Measurements from ENCODE around the gene PRR19. TPM values are rescaled to one million over a fixed set of nuclear protein-coding genes. Genes with fewer than 3 reads are reported as not detected.

PRR19 gene
- total RNA-seq, 2 experiments from 2014 or later: 0.40 to 1.4 TPM

DNA sequence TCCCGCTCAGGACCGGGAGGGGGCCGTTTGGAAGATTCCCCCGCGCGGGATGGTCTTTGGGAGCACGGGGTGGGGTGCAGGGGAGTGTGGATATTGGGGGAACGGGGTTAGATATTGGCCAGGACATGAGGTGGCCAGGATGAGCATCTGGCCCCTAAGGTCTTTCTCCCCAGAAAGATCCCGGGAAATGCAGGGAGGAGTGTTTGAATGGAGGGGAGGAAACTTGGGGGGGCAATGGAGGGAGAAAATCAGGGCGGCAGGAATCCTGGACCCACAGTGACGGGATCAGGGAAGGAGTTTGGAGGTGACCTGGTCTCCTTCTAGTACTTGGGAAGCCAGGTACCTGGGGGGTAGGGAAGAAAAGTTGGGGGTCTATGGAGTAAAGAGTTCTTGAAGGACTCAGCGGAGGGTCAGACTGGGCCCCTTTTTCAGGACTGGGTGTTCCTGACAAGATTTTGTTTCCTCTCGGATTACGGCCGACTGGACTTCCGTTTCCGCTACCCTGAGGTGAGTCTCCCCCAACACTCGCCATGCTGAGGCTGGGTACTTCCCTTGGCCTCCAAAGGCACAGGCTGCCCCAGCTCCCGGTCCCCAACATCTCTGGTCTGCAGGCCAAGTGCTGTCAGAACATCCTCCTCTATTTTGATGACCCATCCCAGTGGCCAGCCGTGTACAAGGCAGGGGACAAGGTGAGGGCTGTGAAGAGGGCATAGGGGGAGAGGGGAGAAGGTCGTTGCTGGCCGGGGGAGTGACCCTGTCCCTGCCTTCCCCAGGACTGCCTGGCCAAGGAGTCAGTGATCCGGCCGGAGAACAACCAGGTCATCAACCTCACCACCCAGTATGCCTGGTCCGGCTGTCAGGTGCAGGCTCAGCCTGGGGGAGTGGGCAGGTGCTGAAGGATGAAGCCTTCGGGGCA lies 12.2 kb downstream of the PRR19 start:
- Histone ChIP-seq H4K20me1 (ENCODE audit: insufficient read depth, low read length) (no peaks in the 10 kb centered on the region), H3K79me2 (ENCODE audit: insufficient read depth, low read depth, low read length) (no peaks in the 10 kb centered on the region), H3K4me1 (ENCODE audit: insufficient read depth, low read length, poor library complexity, severe bottlenecking) (peaks cover 28% of the 10 kb centered on the region), H3K27ac (ENCODE audit: low read depth, low read length, poor library complexity, severe bottlenecking) (no peak overlapping the region), H2AFZ (ENCODE audit: low read length) (no peak overlapping the region), H3K4me2 (ENCODE audit: low read length) (peak overlapping the region; percentile 68), H3K9me2 (ENCODE audit: insufficient read depth, low read length) (no peaks in the 10 kb centered on the region), H3K36me3 (ENCODE audit: insufficient read depth, low read length) (no peaks in the 10 kb centered on the region), H3K4me3 (ENCODE audit: low read depth, low read length, poor library complexity, severe bottlenecking) (peak overlapping the region; percentile 57), H3K9me3 (ENCODE audit: low read length) (no peaks in the 10 kb centered on the region)
- CTCF ChIA-PET (ENCODE audit: unreplicated experiment): no interaction called here
- no peak for DNase-seq (ENCODE audit: low spot score)
- TF ChIP-seq, protein P1, sequence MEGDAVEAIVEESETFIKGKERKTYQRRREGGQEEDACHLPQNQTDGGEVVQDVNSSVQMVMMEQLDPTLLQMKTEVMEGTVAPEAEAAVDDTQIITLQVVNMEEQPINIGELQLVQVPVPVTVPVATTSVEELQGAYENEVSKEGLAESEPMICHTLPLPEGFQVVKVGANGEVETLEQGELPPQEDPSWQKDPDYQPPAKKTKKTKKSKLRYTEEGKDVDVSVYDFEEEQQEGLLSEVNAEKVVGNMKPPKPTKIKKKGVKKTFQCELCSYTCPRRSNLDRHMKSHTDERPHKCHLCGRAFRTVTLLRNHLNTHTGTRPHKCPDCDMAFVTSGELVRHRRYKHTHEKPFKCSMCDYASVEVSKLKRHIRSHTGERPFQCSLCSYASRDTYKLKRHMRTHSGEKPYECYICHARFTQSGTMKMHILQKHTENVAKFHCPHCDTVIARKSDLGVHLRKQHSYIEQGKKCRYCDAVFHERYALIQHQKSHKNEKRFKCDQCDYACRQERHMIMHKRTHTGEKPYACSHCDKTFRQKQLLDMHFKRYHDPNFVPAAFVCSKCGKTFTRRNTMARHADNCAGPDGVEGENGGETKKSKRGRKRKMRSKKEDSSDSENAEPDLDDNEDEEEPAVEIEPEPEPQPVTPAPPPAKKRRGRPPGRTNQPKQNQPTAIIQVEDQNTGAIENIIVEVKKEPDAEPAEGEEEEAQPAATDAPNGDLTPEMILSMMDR (conservative IDR thresholded peaks at IDR 0.05; ENCODE audit: low read length): no peak
- no peak for TF ChIP-seq EZH2phosphoT487 (IDR thresholded peaks at IDR 0.05; ENCODE audit: borderline replicate concordance, low read depth, low read length)
- BruUV-seq (replicated peaks): no TSS peak
- POLR2A ChIA-PET: no interaction called here
- intact Hi-C loops (cut with micrococcal nuclease; ENCODE audit: unreplicated experiment): no loop called here

DNA sequence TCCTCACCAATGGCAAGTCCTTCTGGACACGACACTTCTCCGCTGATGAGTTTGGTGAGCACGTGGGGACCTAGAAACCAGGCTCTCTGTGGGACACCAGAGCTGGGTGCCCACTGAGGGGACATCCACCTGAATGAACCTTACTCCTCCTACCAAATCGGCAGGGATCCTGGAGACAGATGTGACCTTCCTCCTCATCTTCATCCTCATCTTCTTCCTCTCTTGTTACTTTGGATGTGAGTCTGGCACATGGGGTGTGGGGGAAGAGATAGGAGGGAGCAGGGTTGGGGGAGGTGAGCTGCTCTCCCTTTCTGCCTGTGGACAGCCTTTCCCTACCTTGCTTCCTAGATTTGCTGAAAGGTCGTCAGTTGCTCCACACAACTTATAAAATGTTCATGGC lies 13.1 kb downstream of the PRR19 start:
- H3K4me2 ChIP-seq (ENCODE audit: low read length): no peak overlapping the region
- no peaks in the 10 kb centered on the region for H3K9me3 ChIP-seq (ENCODE audit: low read length)
- TF ChIP-seq, protein P1 (conservative IDR thresholded peaks at IDR 0.05; ENCODE audit: low read length): no peak
- no peak for TF ChIP-seq EZH2phosphoT487 (IDR thresholded peaks at IDR 0.05; ENCODE audit: borderline replicate concordance, low read depth, low read length)
- ChIA-PET POLR2A (no interaction called here), CTCF (ENCODE audit: unreplicated experiment) (no interaction called here)
- intact Hi-C loops (cut with micrococcal nuclease; ENCODE audit: unreplicated experiment): no loop called here
- H3K36me3 ChIP-seq (ENCODE audit: insufficient read depth, low read length): no peaks in the 10 kb centered on the region
- no peaks in the 10 kb centered on the region for H4K20me1 ChIP-seq (ENCODE audit: insufficient read depth, low read length)
- H3K27ac ChIP-seq (ENCODE audit: low read depth, low read length, poor library complexity, severe bottlenecking): no peak overlapping the region
- no peaks in the 10 kb centered on the region for H3K79me2 ChIP-seq (ENCODE audit: insufficient read depth, low read depth, low read length)
- H3K9me2 ChIP-seq (ENCODE audit: insufficient read depth, low read length): no peaks in the 10 kb centered on the region
- BruUV-seq (replicated peaks): no TSS peak
- no peak for DNase-seq (ENCODE audit: low spot score)
- H2AFZ ChIP-seq (ENCODE audit: low read length): no peak overlapping the region
- peaks cover 28% of the 10 kb centered on the region for H3K4me1 ChIP-seq (ENCODE audit: insufficient read depth, low read length, poor library complexity, severe bottlenecking)
- no peak overlapping the region for H3K4me3 ChIP-seq (ENCODE audit: low read depth, low read length, poor library complexity, severe bottlenecking)
